HepG2 (cell line): ENCODE results near the gene KHK. TPM values are rescaled to one million over a fixed set of nuclear protein-coding genes. Genes with fewer than 3 reads are reported as not detected.
A peak's percentile ranks its signal among the peaks of the same experiment; 100 is the strongest.

ENCODE experiments used
- CREM ChIP-seq, 2 experiments: sonication (generic) in 1 of 2; formaldehyde crosslinking in 1 of 2; IDR thresholded peaks; 2 replicates each; pipeline versions ENCODE4 v1.4.0 to v1.6.1; 2016 to 2020; ENCODE audit warnings: antibody characterized with exemption in 1 of 2, mild to moderate bottlenecking in 1 of 2, missing genetic modification reagents in 1 of 2
- HOXA9 ChIP-seq: sonication (generic); formaldehyde crosslinking; IDR thresholded peaks from 2 replicates; pipeline ENCODE4 v1.8.1; 2022; ENCODE audit warnings: missing genetic modification reagents, mild to moderate bottlenecking, moderate library complexity, borderline replicate concordance
- IRX3 ChIP-seq: sonication (generic); formaldehyde crosslinking; IDR thresholded peaks from 2 replicates; pipeline ENCODE4 v1.8.1; 2023; ENCODE audit warnings: mild to moderate bottlenecking, low read depth, missing genetic modification reagents, borderline replicate concordance
- MAF1 ChIP-seq: sonication (generic); formaldehyde crosslinking; IDR thresholded peaks from 2 replicates; pipeline ENCODE4 v1.5.0; 2020; ENCODE audit warnings: missing genetic modification reagents, borderline replicate concordance
- NR2F2 ChIP-seq: IDR thresholded peaks from 2 replicates; pipeline ENCODE4 v1.6.1; 2012; ENCODE audit warnings: low read depth, inconsistent platforms, borderline replicate concordance
- RELA ChIP-seq: sonication (generic); formaldehyde crosslinking; IDR thresholded peaks from 2 replicates; pipeline ENCODE4 v1.4.0; 2020; ENCODE audit warnings: missing genetic modification reagents
- SNAI1 ChIP-seq: sonication (generic); formaldehyde crosslinking; IDR thresholded peaks from 2 replicates; pipeline ENCODE4 v1.5.0; 2020; ENCODE audit warnings: mild to moderate bottlenecking, missing genetic modification reagents, borderline replicate concordance
- SOX6 ChIP-seq, 2 experiments: fragments of 450-650 bp in 1 of 2; sonication (generic) in 1 of 2; formaldehyde crosslinking in 1 of 2; IDR thresholded peaks; 2 replicates each; pipeline versions ENCODE4 v1.4.0 to v1.6.1; 2017 to 2020; ENCODE audit warnings: antibody characterized with exemption in 1 of 2, mild to moderate bottlenecking in 1 of 2, missing genetic modification reagents in 1 of 2
- ZNF234 ChIP-seq: sonication (generic); formaldehyde crosslinking; conservative IDR thresholded peaks from 2 replicates; pipeline ENCODE4 v1.5.1; 2020; ENCODE audit warnings: mild to moderate bottlenecking, missing genetic modification reagents
- ZNF235 ChIP-seq: sonication (generic); formaldehyde crosslinking; IDR thresholded peaks from 2 replicates; pipeline ENCODE4 v1.8.1; 2023; ENCODE audit warnings: mild to moderate bottlenecking, missing genetic modification reagents, borderline replicate concordance
- ZNF567 ChIP-seq: sonication (generic); formaldehyde crosslinking; IDR thresholded peaks from 2 replicates; pipeline ENCODE4 v1.8.1; 2023; ENCODE audit warnings: mild to moderate bottlenecking, missing genetic modification reagents, borderline replicate concordance
- polyA plus RNA-seq, 8 experiments: library from polyadenylated mRNA; depleted of rRNA in 3 of 8; stranded (reverse) in 7 of 8; unstranded in 1 of 8; fragments of >200 nt; fragmentation: Illumina TruSeq in 4 of 8; extraction: Trizol in 4 of 8; gene quantifications; 2 replicates each; pipeline versions ENCODE4 v1.2.1 to v1.2.3, GENCODE V29; 2011 to 2016; ENCODE audit warnings: low read depth in 4 of 8, missing spikeins in 1 of 8, mixed read lengths in 1 of 8; ENCODE audit not compliant: insufficient read depth in 1 of 8
- total RNA-seq, 5 experiments: library from RNA; depleted of rRNA; stranded (reverse); fragments of >200 nt; fragmentation: Illumina TruSeq; extraction: Trizol; gene quantifications; 2 replicates each; pipeline ENCODE4 v1.2.3, GENCODE V29; 2016; ENCODE audit warnings: low read depth in 1 of 5
- TF ChIP-seq, protein P1 (sequence below): sonication (generic); formaldehyde crosslinking; IDR thresholded peaks from 2 replicates; pipeline ENCODE4 v1.4.0; 2020; ENCODE audit warnings: mild to moderate bottlenecking, missing genetic modification reagents, borderline replicate concordance
- TF ChIP-seq, protein P2 (sequence below): sonication (generic); formaldehyde crosslinking; IDR thresholded peaks from 2 replicates; pipeline ENCODE4 v1.4.0; 2020; ENCODE audit warnings: missing genetic modification reagents, borderline replicate concordance
- TF ChIP-seq, protein P3 (sequence below): IDR thresholded peaks from 2 replicates; pipeline ENCODE4 v1.6.1; 2016; ENCODE audit warnings: missing biosample characterization, missing genetic modification reagents, low read depth
- TF ChIP-seq, protein P4 (sequence below): sonication (generic); formaldehyde crosslinking; IDR thresholded peaks from 2 replicates; pipeline ENCODE4 v1.4.0; 2020; ENCODE audit warnings: missing genetic modification reagents

Gene KHK
- total and polyA plus RNA-seq, 2 of the 13 experiments (the other 11 are each of a cell fraction or from before 2014, with no cell fraction given), result 40.9 to 99.2 TPM

DNA sequence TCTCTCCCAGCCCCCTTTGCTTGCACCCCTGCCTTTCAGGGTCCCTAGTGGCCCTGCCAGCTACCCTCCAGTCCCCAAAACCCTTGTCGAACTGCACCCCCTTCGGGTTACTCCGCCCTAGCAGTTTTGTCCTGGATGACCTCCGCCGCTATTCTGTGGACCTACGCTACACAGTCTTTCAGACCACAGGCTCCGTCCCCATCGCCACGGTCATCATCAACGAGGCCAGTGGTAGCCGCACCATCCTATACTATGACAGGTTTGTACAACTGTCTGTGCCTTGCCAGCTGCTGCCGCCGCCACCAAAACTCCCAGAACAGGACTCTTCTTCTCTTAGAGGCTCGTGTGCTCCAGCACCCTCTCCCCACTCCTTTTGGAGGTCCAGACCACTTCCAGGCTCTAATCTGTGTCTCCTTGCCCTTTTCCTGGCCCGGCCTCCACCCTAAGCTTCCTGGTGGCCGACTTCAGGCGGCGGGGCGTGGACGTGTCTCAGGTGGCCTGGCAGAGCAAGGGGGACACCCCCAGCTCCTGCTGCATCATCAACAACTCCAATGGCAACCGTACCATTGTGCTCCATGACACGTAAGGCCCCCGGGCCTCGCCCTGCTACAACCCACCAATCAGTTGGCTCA, 7.9 kb downstream of the KHK start (continued):
- TF ChIP-seq ZNF567 (CRISPR knock-in tag), result 0 out of 2 replicates have a peak, but pooled peaks have one; percentile 18
- TF ChIP-seq SNAI1, result peak; percentile 76
- no peak for TF ChIP-seq SOX6 (IDR thresholded peaks at IDR 0.05)
- TF ChIP-seq SOX6 (CRISPR knock-in tag; IDR thresholded peaks at IDR 0.05), result no peak
- TF ChIP-seq, protein P1, sequence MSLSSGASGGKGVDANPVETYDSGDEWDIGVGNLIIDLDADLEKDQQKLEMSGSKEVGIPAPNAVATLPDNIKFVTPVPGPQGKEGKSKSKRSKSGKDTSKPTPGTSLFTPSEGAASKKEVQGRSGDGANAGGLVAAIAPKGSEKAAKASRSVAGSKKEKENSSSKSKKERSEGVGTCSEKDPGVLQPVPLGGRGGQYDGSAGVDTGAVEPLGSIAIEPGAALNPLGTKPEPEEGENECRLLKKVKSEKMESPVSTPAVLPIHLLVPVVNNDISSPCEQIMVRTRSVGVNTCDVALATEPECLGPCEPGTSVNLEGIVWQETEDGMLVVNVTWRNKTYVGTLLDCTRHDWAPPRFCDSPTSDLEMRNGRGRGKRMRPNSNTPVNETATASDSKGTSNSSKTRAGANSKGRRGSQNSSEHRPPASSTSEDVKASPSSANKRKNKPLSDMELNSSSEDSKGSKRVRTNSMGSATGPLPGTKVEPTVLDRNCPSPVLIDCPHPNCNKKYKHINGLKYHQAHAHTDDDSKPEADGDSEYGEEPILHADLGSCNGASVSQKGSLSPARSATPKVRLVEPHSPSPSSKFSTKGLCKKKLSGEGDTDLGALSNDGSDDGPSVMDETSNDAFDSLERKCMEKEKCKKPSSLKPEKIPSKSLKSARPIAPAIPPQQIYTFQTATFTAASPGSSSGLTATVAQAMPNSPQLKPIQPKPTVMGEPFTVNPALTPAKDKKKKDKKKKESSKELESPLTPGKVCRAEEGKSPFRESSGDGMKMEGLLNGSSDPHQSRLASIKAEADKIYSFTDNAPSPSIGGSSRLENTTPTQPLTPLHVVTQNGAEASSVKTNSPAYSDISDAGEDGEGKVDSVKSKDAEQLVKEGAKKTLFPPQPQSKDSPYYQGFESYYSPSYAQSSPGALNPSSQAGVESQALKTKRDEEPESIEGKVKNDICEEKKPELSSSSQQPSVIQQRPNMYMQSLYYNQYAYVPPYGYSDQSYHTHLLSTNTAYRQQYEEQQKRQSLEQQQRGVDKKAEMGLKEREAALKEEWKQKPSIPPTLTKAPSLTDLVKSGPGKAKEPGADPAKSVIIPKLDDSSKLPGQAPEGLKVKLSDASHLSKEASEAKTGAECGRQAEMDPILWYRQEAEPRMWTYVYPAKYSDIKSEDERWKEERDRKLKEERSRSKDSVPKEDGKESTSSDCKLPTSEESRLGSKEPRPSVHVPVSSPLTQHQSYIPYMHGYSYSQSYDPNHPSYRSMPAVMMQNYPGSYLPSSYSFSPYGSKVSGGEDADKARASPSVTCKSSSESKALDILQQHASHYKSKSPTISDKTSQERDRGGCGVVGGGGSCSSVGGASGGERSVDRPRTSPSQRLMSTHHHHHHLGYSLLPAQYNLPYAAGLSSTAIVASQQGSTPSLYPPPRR (CRISPR knock-in tag), result no peak
- TF ChIP-seq IRX3, result 0 out of 2 replicates have a peak, but pooled peaks have one; percentile 92
- TF ChIP-seq, protein P2, sequence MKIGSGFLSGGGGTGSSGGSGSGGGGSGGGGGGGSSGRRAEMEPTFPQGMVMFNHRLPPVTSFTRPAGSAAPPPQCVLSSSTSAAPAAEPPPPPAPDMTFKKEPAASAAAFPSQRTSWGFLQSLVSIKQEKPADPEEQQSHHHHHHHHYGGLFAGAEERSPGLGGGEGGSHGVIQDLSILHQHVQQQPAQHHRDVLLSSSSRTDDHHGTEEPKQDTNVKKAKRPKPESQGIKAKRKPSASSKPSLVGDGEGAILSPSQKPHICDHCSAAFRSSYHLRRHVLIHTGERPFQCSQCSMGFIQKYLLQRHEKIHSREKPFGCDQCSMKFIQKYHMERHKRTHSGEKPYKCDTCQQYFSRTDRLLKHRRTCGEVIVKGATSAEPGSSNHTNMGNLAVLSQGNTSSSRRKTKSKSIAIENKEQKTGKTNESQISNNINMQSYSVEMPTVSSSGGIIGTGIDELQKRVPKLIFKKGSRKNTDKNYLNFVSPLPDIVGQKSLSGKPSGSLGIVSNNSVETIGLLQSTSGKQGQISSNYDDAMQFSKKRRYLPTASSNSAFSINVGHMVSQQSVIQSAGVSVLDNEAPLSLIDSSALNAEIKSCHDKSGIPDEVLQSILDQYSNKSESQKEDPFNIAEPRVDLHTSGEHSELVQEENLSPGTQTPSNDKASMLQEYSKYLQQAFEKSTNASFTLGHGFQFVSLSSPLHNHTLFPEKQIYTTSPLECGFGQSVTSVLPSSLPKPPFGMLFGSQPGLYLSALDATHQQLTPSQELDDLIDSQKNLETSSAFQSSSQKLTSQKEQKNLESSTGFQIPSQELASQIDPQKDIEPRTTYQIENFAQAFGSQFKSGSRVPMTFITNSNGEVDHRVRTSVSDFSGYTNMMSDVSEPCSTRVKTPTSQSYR (CRISPR knock-in tag), result no peak
- no peak for TF ChIP-seq MAF1 (CRISPR knock-in tag)
- TF ChIP-seq RELA, result no peak
- TF ChIP-seq, protein P3, sequence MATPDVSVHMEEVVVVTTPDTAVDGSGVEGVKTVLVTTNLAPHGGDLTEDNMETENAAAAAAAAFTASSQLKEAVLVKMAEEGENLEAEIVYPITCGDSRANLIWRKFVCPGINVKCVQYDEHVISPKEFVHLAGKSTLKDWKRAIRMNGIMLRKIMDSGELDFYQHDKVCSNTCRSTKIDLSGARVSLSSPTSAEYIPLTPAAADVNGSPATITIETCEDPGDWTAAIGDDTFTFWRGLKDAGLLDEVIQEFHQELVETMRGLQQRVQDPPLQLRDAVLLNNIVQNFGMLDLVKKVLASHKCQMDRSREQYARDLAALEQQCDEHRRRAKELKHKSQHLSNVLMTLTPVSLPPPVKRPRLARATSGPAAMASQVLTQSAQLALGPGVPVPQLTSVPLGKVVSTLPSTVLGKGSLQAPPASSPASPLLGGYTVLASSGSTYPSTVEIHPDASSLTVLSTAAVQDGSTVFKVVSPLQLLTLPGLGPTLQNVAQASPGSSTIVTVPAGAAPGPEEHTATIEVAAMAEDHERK (CRISPR knock-in tag), result no peak
- TF ChIP-seq NR2F2, result 0 out of 2 replicates have a peak, but pooled peaks have one; percentile 2
- TF ChIP-seq, protein P4, sequence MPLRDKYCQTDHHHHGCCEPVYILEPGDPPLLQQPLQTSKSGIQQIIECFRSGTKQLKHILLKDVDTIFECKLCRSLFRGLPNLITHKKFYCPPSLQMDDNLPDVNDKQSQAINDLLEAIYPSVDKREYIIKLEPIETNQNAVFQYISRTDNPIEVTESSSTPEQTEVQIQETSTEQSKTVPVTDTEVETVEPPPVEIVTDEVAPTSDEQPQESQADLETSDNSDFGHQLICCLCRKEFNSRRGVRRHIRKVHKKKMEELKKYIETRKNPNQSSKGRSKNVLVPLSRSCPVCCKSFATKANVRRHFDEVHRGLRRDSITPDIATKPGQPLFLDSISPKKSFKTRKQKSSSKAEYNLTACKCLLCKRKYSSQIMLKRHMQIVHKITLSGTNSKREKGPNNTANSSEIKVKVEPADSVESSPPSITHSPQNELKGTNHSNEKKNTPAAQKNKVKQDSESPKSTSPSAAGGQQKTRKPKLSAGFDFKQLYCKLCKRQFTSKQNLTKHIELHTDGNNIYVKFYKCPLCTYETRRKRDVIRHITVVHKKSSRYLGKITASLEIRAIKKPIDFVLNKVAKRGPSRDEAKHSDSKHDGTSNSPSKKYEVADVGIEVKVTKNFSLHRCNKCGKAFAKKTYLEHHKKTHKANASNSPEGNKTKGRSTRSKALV (CRISPR knock-in tag), result no peak
- TF ChIP-seq CREM (IDR thresholded peaks at IDR 0.05), result no peak
- TF ChIP-seq CREM (CRISPR knock-in tag; IDR thresholded peaks at IDR 0.05), result no peak
- no peak for TF ChIP-seq HOXA9 (CRISPR knock-in tag)
- TF ChIP-seq ZNF234 (CRISPR knock-in tag), result no peak
- TF ChIP-seq ZNF235 (CRISPR knock-in tag), result peak; percentile 73; the same call in 1 of the 2 replicates
